Kidney capillary endothelial cell (primary cell): Measurements from ENCODE around the gene PRDM15.
A peak's percentile ranks its signal among the peaks of the same experiment; 100 is the strongest.

Experiments
- DNase-seq: peaks from one replicate; pipeline ENCODE4 v3.0.0-alpha.2; 2018; ENCODE audit warnings: low spot score

The PRDM15 gene

DNA sequence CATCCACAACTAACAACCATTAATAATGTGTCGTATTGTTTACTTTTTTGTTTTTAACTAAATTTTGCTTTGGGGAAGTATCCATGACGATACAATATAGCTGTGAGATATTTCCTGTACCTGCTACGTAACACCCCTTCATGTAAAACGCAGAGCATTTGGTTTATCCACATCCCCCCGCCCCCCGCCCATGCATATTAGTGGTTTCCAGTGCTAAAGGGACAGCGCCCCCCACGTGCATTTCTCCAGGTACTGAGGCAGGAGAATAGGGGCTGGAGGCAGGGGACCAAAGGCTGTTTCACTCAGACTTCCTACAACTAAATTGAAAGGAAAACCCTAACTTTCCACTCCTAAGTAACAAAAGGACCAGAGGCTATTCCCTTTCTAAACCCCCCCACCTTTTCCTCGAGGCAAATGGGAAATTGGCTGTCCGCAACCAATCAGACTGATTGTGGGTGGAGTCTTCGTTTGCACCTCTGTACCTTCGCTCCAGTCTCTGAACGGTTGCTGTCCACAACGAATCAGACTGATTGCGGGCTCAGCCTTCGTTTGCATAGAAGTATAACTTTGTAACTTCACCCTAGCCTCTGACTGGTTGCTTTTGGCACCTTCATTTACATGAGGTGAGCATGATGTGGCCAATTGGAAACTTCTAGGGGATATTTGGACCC, 100.1 kb downstream of the PRDM15 start:
- DNase-seq = no peak

- peak; percentile 67 for DNase-seq
These were observed 101.0 kb downstream of the PRDM15 start for GRCh38 chr21:41777951-41778815.

- DNase-seq = no peak
These were observed 102.4 kb downstream of the PRDM15 start for GRCh38 chr21:41776778-41777177.

GRCh38 chr21:41775149-41775472, 104.0 kb downstream of the PRDM15 start:
- no peak for DNase-seq

GRCh38 chr21:41774467-41775148, 104.5 kb downstream of the PRDM15 start:
- DNase-seq = no peak

DNA sequence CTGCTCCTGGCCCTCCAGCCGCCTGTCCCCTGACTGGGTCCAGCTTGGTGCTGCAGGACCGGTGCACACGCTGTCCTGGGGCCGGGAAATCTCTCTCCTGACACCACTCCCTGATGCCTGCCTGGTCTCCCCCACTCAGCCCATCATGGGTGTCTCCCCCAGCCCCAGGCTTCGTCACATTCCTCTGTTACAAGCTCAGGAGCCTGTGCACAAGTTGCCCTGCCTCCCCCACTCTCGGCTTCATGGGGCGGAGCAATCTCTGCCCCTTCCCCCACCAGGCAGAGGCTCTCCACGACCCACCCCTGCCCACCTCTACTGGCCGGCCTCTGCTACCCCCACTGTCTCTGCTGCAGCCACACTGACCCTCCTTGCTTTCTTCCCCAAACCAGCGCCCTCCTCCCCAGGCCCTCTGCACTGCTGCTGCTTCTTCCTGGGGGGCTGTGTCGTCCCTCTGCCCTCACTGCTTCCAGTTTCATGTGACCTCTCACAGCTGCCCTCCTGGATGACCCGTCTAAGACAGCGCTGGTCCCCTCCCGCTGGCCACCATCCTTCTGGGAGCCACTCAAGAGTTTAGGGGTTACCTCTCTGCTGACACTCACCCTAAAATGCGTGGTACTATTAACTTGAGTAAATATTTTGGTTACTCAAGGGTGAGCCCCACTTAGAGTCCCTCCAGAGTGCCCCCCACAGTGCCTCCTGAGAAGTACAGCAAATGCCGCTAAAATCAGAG, 106.6 kb downstream of the PRDM15 start:
- no peak for DNase-seq

- DNase-seq = no peak
These were observed 107.6 kb downstream of the PRDM15 start for GRCh38 chr21:41771625-41771945.

GRCh38 chr21:41770901-41771624, 108.1 kb downstream of the PRDM15 start:
- DNase-seq = no peak

GRCh38 chr21:41769933-41770332, 109.2 kb downstream of the PRDM15 start:
- DNase-seq = no peak

DNA sequence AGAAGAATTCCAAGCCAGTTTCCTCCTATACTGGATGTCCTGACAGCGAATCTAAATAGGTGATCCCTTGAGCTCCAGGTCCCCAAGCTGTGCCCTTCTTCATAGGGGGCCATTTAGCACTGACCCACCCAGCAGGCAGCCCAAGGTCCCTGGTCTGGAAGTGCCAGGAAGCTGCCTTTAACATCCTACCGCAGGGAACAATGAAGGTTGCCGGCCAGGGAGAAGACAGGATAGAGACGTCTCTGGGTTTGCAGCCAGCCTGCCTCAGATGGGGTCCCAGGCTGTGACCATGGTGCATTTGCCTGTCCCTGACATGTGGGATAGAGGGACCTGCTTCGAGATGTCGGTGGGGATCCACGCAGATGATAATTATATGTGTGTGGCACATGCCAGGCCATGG, 109.6 kb downstream of the PRDM15 start:
- no peak for DNase-seq

DNA sequence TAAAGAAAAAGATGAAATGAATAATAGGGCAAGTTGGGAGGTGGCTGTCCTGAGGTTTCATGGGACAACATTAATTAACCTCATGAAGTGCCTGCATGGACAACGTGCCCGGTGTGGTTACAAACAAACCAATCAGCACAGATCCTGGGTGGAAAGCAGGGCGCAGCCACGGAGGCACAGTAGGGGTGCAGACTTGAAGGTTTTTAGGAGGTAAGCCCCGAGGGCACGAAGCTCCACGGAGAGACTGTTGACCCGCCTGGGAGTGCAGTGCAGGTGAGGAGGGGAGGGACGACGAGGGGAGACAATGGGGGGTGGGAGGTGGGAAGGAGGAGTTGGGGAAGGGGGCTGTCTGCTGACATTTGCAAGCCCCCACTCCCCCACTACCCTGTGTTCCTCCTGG, 110.0 kb downstream of the PRDM15 start:
- no peak for DNase-seq

GRCh38 chr21:41768437-41769042, 110.6 kb downstream of the PRDM15 start:
- DNase-seq = no peak

- DNase-seq = no peak
These were observed 111.3 kb downstream of the PRDM15 start for GRCh38 chr21:41767606-41768436.

GRCh38 chr21:41766883-41767605, 112.1 kb downstream of the PRDM15 start, which contains the start of gene RIPK4:
Gene RIPK4 (minus strand): TSS chr21:41767052. CDS start chr21:41767041, 11 bp downstream.
- no peak for DNase-seq

- no peak for DNase-seq
These were observed 112.9 kb downstream of the PRDM15 start for GRCh38 chr21:41765973-41766882.

- DNase-seq = no peak
These were observed 113.7 kb downstream of the PRDM15 start for GRCh38 chr21:41765420-41765821.

GRCh38 chr21:41764558-41765419, 114.4 kb downstream of the PRDM15 start:
- no peak for DNase-seq

DNA sequence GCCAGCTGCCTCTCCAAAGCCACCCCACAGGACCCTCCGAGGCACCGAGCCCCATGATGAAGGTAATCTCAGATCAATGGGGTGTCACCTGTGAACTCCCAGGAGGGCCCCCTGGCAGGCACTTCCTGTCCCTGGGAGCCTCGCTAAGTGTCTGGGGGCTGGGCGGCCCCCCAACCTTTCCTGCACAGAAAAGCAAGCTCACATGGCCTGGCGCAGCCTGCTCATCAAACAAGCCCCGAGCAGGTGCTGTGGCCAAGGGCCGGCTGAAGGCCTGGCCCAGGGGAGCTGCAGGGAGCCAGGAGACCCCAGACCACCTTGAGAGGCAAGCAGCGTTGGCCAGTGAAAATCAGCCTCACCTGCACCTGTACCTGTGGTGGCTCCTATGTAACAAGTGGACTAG, 115.1 kb downstream of the PRDM15 start:
- no peak for DNase-seq
